Measurements from ENCODE around the gene CCBE1. TPM values are rescaled to one million over a fixed set of nuclear protein-coding genes. Genes with fewer than 3 reads are reported as not detected.

CCBE1 gene
- total and polyA plus RNA-seq, 2 of the 4 experiments (the other 2 are of a cell fraction), result 64.8 to 148 TPM

DNA sequence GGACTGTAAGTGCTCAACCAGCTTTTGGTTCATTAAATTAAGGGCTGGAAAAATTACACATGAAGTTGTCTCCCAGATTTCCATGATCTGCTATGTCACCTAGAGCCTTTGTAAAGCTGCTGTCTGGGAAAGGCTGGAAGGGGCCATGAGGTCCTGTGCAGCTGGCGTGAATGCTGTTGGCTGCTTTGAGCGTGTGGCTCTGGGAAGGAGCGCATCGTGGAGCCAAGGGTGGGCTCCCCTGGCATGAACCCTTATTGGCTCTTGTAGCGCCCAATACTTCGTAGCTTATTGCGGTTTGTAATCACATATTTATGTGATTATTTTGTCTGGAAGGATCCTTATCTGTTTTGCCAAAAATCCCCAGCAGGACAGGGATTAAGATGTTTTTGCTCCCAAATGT, 267.6 kb downstream of the CCBE1 start:
- no peaks in the 10 kb centered on the region for H3K4me1 ChIP-seq (ENCODE audit: control insufficient read depth, insufficient read depth, low read length)
- no peak overlapping the region for H3K18ac ChIP-seq (ENCODE audit: low read depth, low read length)
- H2AK9ac ChIP-seq (replicated peaks; ENCODE audit: low read depth, low read length, poor library complexity), result no peak overlapping the region
- H3K9me3 ChIP-seq (ENCODE audit: control insufficient read depth, insufficient read depth, low read length), result no peaks in the 10 kb centered on the region
- no peaks in the 10 kb centered on the region for H3K9me1 ChIP-seq (ENCODE audit: insufficient read depth, low read length)
- no peak for TF ChIP-seq MXI1 (IDR thresholded peaks at IDR 0.05; ENCODE audit: borderline replicate concordance, low read depth, low read length)
- no peak for TF ChIP-seq RAD21 (IDR thresholded peaks at IDR 0.05; ENCODE audit: low read length)
- TF ChIP-seq MAFK (IDR thresholded peaks at IDR 0.05; ENCODE audit: low read depth, low read length), result no peak
- no peak for TF ChIP-seq NFE2L2 (IDR thresholded peaks at IDR 0.05; ENCODE audit: low read depth, low read length)
- TF ChIP-seq, protein P1, sequence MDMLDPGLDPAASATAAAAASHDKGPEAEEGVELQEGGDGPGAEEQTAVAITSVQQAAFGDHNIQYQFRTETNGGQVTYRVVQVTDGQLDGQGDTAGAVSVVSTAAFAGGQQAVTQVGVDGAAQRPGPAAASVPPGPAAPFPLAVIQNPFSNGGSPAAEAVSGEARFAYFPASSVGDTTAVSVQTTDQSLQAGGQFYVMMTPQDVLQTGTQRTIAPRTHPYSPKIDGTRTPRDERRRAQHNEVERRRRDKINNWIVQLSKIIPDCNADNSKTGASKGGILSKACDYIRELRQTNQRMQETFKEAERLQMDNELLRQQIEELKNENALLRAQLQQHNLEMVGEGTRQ (IDR thresholded peaks at IDR 0.05; ENCODE audit: low read depth, low read length), result no peak
- TF ChIP-seq BHLHE40 (IDR thresholded peaks at IDR 0.05; ENCODE audit: low read depth, low read length), result no peak
- TF ChIP-seq CEBPB (IDR thresholded peaks at IDR 0.05; ENCODE audit: low read depth, low read length), result no peak
- TF ChIP-seq RCOR1 (IDR thresholded peaks at IDR 0.05; ENCODE audit: insufficient replicate concordance, low read length), result no peak
- TF ChIP-seq FOS (IDR thresholded peaks at IDR 0.05; ENCODE audit: low read depth, low read length), result no peak
- no peak for TF ChIP-seq RFX5 (IDR thresholded peaks at IDR 0.05; ENCODE audit: low read depth, low read length)
- TF ChIP-seq, protein P2, sequence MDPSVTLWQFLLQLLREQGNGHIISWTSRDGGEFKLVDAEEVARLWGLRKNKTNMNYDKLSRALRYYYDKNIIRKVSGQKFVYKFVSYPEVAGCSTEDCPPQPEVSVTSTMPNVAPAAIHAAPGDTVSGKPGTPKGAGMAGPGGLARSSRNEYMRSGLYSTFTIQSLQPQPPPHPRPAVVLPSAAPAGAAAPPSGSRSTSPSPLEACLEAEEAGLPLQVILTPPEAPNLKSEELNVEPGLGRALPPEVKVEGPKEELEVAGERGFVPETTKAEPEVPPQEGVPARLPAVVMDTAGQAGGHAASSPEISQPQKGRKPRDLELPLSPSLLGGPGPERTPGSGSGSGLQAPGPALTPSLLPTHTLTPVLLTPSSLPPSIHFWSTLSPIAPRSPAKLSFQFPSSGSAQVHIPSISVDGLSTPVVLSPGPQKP (IDR thresholded peaks at IDR 0.05; ENCODE audit: borderline replicate concordance, low read depth, low read length), result no peak
- no peak for TF ChIP-seq MAZ (IDR thresholded peaks at IDR 0.05; ENCODE audit: borderline replicate concordance, low read depth, low read length)
- no peak for TF ChIP-seq CHD1 (IDR thresholded peaks at IDR 0.05; ENCODE audit: low read depth, low read length)
- TF ChIP-seq, protein P3, sequence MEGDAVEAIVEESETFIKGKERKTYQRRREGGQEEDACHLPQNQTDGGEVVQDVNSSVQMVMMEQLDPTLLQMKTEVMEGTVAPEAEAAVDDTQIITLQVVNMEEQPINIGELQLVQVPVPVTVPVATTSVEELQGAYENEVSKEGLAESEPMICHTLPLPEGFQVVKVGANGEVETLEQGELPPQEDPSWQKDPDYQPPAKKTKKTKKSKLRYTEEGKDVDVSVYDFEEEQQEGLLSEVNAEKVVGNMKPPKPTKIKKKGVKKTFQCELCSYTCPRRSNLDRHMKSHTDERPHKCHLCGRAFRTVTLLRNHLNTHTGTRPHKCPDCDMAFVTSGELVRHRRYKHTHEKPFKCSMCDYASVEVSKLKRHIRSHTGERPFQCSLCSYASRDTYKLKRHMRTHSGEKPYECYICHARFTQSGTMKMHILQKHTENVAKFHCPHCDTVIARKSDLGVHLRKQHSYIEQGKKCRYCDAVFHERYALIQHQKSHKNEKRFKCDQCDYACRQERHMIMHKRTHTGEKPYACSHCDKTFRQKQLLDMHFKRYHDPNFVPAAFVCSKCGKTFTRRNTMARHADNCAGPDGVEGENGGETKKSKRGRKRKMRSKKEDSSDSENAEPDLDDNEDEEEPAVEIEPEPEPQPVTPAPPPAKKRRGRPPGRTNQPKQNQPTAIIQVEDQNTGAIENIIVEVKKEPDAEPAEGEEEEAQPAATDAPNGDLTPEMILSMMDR (conservative IDR thresholded peaks at IDR 0.05; ENCODE audit: low read depth, low read length), result no peak
- TF ChIP-seq POLR2A (IDR thresholded peaks at IDR 0.05; ENCODE audit: low read depth, low read length), result no peak
- no peak for TF ChIP-seq SMC3 (IDR thresholded peaks at IDR 0.05; ENCODE audit: low read depth, low read length)
- H3K27me3 ChIP-seq (ENCODE audit: control insufficient read depth, insufficient read depth, low read length), result no peaks in the 10 kb centered on the region
- H2BK15ac ChIP-seq (ENCODE audit: low read depth, low read length), result no peak overlapping the region
- no peak overlapping the region for H2BK120ac ChIP-seq (ENCODE audit: low read depth, low read length)
- no peaks in the 10 kb centered on the region for H3K79me1 ChIP-seq (ENCODE audit: low read depth in 1 of 2, low read length in 2 of 2)
- H3K4me3 ChIP-seq (ENCODE audit: insufficient read depth, low read depth, low read length), result no peak overlapping the region
- WGBS, 2 experiments (ENCODE audit: extremely low coverage in 2 of 2, insufficient read length in 1 of 2), result 82% methylated on average over 5 of the region's 7 CpGs; no CpG with 5 or more reads in 1 of the 2 experiments
- dilution Hi-C loops (cut with HindIII; ENCODE audit: low sequenced_read_pairs, unreplicated experiment), result loop anchor here (25.0 kb wide), 1 partner anchor 383 kb away; no protein-coding TSS in a partner anchor
- ChIA-PET CTCF (interaction anchor here (1.2 kb wide), 1 partner anchor 122 kb away, joined by 3 read pairs; no protein-coding TSS in a partner anchor), POLR2A (ENCODE audit: unreplicated experiment) (no interaction called here)
- no peak for ATAC-seq (ENCODE audit: low read depth)
- no peak overlapping the region for H4K8ac ChIP-seq (ENCODE audit: low read depth in 2 of 2, low read length in 2 of 2)
- no peak overlapping the region for H3K9ac ChIP-seq (ENCODE audit: low read depth, low read length)
- H3K23ac ChIP-seq (ENCODE audit: low read depth, low read length), result no peak overlapping the region
- no peak overlapping the region for H4K5ac ChIP-seq (ENCODE audit: low read depth, low read length)
- BruUV-seq (replicated peaks), result no TSS peak
- H2BK20ac ChIP-seq (ENCODE audit: low read depth, low read length), result no peak overlapping the region
- no peaks in the 10 kb centered on the region; the same call in 1 of the 2 replicates for H3K36me3 ChIP-seq (ENCODE audit: control insufficient read depth, insufficient read depth, low read length)
- DNase-seq, result no peak
- no peaks in the 10 kb centered on the region for H4K20me1 ChIP-seq (ENCODE audit: insufficient read depth, low read length)
- intact Hi-C loops (cut with micrococcal nuclease), result no loop called here
- H4K91ac ChIP-seq (ENCODE audit: insufficient read depth, low read depth, low read length), result no peak overlapping the region
- no peak overlapping the region for H3K56ac ChIP-seq (ENCODE audit: extremely low read depth, insufficient read depth, low read length)
- H3K4ac ChIP-seq (ENCODE audit: low read depth, low read length), result no peak overlapping the region
- H2BK5ac ChIP-seq (ENCODE audit: low read depth, low read length, poor library complexity, severe bottlenecking), result no peak overlapping the region
- H3K14ac ChIP-seq (replicated peaks; ENCODE audit: low read depth, low read length), result no peak overlapping the region
- no peak overlapping the region for H2AFZ ChIP-seq (replicated peaks; ENCODE audit: low read length, poor library complexity)
- no peak overlapping the region for H3K4me2 ChIP-seq (ENCODE audit: low read depth, low read length)
- H2AK5ac ChIP-seq (ENCODE audit: low read depth, low read length), result no peak overlapping the region
- in situ Hi-C loops (cut with MboI; ENCODE audit: low sequenced_read_pairs), result no loop called here
- no peak overlapping the region for H3K27ac ChIP-seq (ENCODE audit: insufficient read depth, low read length)

Measured in IMR-90 (cell line).